SU-DHL-6 (cell line): Measurements from ENCODE around the gene SLC16A12.

ENCODE experiments used
- CTCF ChIP-seq: fragments of 200-600 bp; sonication (generic); IDR thresholded peaks from one replicate; pipeline ENCODE4 v1.5.1; 2017; ENCODE audit warnings: antibody characterized with exemption, mild to moderate bottlenecking, low read length, moderate library complexity; ENCODE audit not compliant: insufficient read depth, poor library complexity, severe bottlenecking
- EZH2phosphoT487 ChIP-seq: fragments of 200-600 bp; sonication (generic), shearing (Covaris generic); conservative IDR thresholded peaks from 2 replicates; pipeline ENCODE4 v1.6.1; 2018; ENCODE audit warnings: mild to moderate bottlenecking, antibody characterized with exemption, low read length, moderate library complexity, mixed read lengths

DNA sequence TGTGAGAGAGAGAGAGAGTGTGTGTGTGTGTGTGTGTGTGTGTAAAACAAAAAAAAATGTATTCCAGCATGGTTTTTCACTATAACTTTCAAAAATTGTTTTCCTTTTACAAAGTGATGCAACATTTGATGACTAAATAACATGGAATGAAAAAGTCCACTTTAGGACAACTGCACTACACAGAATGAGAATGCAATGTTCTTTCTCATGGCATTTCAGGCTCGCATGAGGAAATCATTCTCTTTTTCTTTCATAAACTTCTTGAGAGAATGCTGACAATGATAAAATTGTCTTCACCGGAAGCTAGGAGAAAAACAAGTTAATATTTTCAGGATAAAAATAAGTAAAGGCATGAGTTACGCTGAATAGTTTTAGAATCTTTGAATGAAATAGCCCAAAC is 53.7 kb downstream of the SLC16A12 start:
- no peak for TF ChIP-seq CTCF
- TF ChIP-seq EZH2phosphoT487, result no peak
